Kidney epithelial cell (primary cell): Measurements from ENCODE around the gene ACTR10. TPM values are rescaled to one million over a fixed set of nuclear protein-coding genes. Genes with fewer than 3 reads are reported as not detected.
A peak's percentile ranks its signal among the peaks of the same experiment; 100 is the strongest.

Experiments used
- DNase-seq: peaks from one replicate; pipeline ENCODE4 v3.0.0-alpha.2; 2010; ENCODE audit warnings: low read depth
- H3K27me3 ChIP-seq: 2 replicates; pipeline ENCODE4 v1.6.0; 2011; ENCODE audit warnings: low read length; ENCODE audit not compliant: control insufficient read depth, insufficient read depth
- H3K36me3 ChIP-seq: 2 replicates; pipeline ENCODE4 v1.5.1; 2011; ENCODE audit warnings: low read length; ENCODE audit not compliant: control insufficient read depth, insufficient read depth
- H3K4me3 ChIP-seq: 2 replicates; pipeline ENCODE4 v1.5.1; 2011; ENCODE audit warnings: low read depth, mild to moderate bottlenecking, control low read depth, low read length
- total RNA-seq: library from RNA; depleted of rRNA; stranded (reverse); fragments of >200 nt; gene quantifications from 2 replicates; pipeline ENCODE4 v1.2.3, GENCODE V29; 2015
- TF ChIP-seq, protein P1 (sequence below): IDR thresholded peaks from 2 replicates; pipeline ENCODE4 v1.5.1; 2011; ENCODE audit warnings: mild to moderate bottlenecking, moderate library complexity, low read length, control low read depth, inconsistent platforms; ENCODE audit not compliant: insufficient read depth, poor library complexity, severe bottlenecking

ACTR10 gene
- total RNA-seq, 1 donor from 2014 or later: 83.6 TPM

DNA sequence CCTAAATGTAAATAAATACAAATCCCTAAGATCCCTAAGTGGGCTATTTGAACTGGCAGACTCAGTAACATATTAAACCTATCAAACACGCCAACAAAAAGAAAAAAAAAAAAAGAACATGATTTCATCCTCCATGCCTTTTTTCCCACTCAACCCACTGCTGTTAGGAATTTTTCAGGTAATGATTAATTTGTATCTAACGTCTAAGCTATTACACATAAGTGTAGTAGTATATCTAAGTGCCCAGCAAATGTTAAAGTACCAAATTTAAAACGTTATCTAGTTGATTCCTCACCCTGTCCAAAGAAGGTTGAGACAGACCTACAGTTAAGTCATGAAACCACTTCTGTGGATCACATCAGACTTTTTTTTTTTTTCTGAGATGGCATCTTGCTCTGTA, 82.0 kb downstream of the ACTR10 start:
- TF ChIP-seq, protein P1, sequence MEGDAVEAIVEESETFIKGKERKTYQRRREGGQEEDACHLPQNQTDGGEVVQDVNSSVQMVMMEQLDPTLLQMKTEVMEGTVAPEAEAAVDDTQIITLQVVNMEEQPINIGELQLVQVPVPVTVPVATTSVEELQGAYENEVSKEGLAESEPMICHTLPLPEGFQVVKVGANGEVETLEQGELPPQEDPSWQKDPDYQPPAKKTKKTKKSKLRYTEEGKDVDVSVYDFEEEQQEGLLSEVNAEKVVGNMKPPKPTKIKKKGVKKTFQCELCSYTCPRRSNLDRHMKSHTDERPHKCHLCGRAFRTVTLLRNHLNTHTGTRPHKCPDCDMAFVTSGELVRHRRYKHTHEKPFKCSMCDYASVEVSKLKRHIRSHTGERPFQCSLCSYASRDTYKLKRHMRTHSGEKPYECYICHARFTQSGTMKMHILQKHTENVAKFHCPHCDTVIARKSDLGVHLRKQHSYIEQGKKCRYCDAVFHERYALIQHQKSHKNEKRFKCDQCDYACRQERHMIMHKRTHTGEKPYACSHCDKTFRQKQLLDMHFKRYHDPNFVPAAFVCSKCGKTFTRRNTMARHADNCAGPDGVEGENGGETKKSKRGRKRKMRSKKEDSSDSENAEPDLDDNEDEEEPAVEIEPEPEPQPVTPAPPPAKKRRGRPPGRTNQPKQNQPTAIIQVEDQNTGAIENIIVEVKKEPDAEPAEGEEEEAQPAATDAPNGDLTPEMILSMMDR: no peak
- Histone ChIP-seq H3K36me3 (no peaks in the 10 kb centered on the region), H3K27me3 (no peaks in the 10 kb centered on the region), H3K4me3 (no peak overlapping the region)
- peak; percentile 69 for DNase-seq

DNA sequence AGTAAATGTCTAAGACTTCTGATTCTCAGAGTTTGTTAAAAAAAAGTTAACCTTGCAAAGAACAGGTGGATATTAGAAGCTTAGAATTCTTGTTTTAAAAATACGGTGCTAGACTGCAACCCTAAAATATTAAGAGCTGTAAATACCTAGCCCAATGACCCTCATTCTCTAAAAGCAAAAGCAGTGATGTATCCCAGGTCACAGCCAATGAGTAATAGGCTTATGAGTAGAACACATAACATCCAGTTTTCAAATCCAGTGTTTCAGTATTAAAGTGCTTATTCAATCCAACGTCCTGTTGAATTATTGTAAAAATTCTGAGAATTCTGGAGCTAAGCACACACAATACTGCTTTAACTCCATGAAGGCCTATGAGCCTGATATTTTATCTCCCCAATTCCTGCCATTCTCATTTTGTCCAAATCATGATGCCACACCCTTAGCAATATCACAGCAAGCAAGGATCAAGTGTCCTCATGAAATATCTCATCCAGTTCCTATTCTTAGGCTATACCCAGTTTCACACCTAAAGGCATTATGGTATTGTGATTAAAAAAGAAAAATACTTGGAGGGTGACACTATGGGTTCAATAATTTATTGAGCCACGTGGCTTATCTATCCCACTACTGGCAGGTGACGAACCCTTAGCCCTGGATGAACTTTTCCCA, 83.1 kb downstream of the ACTR10 start:
- no peak for DNase-seq
- Histone ChIP-seq H3K4me3 (no peak overlapping the region), H3K27me3 (no peaks in the 10 kb centered on the region), H3K36me3 (no peaks in the 10 kb centered on the region)
- TF ChIP-seq, protein P1: no peak

DNA sequence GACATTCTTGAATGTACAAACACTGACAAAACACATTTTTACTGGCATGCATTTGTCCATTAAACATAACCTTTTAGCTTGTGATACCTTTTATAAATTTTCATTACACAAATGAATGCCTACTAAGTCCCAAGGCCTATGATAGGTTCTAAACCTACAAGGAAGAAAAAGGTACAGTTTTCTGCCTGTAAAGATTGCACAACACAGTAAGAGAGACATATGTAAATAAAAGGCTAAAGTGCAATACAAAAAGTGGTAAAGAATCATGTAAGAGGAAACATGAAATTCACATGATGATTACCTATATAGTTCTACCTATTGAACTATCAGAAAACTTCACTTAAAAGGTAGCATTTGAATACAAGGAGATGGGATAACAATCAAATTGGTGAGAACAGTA, 83.8 kb downstream of the ACTR10 start:
- Histone ChIP-seq H3K36me3 (no peaks in the 10 kb centered on the region), H3K4me3 (no peak overlapping the region), H3K27me3 (no peaks in the 10 kb centered on the region)
- TF ChIP-seq, protein P1: no peak
- no peak for DNase-seq

DNA sequence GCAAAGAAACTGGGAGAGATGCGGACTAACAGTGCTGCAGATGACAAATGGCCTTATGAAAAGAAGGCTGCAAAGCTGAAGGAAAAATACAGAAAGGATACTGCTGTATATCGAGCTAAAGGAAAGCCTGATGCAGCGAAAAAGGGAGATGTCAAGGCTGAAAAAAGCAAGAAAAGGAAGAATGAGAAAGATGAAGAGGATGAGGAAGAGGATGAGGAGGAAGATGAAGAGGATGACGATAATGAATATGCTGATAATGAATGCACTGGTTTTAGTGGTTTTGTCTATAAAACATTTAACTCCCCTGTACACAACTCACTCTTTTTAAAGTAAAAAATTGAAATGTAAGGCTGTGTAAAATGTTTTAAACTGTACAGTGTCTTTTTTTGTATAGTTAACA, 85.2 kb downstream of the ACTR10 start:
- Histone ChIP-seq H3K4me3 (no peak overlapping the region), H3K27me3 (no peaks in the 10 kb centered on the region), H3K36me3 (no peaks in the 10 kb centered on the region)
- DNase-seq: no peak
- TF ChIP-seq, protein P1: no peak

Other genes starting within 250 kb of the ACTR10 start
- 4.1 and 4.2 TPM in 2 replicates for gene ARMH4, start 47.9 kb upstream of the ACTR10 start, total RNA-seq
- gene PSMA3, start 44.7 kb downstream of the ACTR10 start, total RNA-seq: 129 and 160 TPM in 2 replicates
- gene ARID4A, start 98.4 kb downstream of the ACTR10 start, total RNA-seq: 4.4 and 4.6 TPM in 2 replicates
- gene TOMM20L, start 195.8 kb downstream of the ACTR10 start, total RNA-seq: not detected in 2 replicates
- gene TIMM9, start 227.4 kb downstream of the ACTR10 start, total RNA-seq: 72.7 and 113 TPM in 2 replicates
- gene KIAA0586, start 227.6 kb downstream of the ACTR10 start, total RNA-seq: 21.2 and 21.4 TPM in 2 replicates